ENCODE measurements around the gene ATF7. TPM values are rescaled to one million over a fixed set of nuclear protein-coding genes. Genes with fewer than 3 reads are reported as not detected.

ATF7 gene
- total RNA-seq, 1 donor from 2014 or later = 61.2 TPM

- Histone ChIP-seq H3K27me3 (ENCODE audit: low read depth) (no peaks in the 10 kb centered on the region), H3K36me3 (peaks cover 100% of the 10 kb centered on the region), H3K4me1 (no peaks in the 10 kb centered on the region), H3K4me3 (no peak overlapping the region), H3K27ac (no peak overlapping the region), H3K9me3 (no peaks in the 10 kb centered on the region)
- DNase-seq (no peak), ATAC-seq (no peak)
- TF ChIP-seq, protein P1, sequence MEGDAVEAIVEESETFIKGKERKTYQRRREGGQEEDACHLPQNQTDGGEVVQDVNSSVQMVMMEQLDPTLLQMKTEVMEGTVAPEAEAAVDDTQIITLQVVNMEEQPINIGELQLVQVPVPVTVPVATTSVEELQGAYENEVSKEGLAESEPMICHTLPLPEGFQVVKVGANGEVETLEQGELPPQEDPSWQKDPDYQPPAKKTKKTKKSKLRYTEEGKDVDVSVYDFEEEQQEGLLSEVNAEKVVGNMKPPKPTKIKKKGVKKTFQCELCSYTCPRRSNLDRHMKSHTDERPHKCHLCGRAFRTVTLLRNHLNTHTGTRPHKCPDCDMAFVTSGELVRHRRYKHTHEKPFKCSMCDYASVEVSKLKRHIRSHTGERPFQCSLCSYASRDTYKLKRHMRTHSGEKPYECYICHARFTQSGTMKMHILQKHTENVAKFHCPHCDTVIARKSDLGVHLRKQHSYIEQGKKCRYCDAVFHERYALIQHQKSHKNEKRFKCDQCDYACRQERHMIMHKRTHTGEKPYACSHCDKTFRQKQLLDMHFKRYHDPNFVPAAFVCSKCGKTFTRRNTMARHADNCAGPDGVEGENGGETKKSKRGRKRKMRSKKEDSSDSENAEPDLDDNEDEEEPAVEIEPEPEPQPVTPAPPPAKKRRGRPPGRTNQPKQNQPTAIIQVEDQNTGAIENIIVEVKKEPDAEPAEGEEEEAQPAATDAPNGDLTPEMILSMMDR (IDR thresholded peaks at IDR 0.05) = no peak
- intact Hi-C loops (cut with DNase I) = no loop called here
These were observed 160.5 kb downstream of the ATF7 start for GRCh38 chr12:53465679-53466078.

DNA sequence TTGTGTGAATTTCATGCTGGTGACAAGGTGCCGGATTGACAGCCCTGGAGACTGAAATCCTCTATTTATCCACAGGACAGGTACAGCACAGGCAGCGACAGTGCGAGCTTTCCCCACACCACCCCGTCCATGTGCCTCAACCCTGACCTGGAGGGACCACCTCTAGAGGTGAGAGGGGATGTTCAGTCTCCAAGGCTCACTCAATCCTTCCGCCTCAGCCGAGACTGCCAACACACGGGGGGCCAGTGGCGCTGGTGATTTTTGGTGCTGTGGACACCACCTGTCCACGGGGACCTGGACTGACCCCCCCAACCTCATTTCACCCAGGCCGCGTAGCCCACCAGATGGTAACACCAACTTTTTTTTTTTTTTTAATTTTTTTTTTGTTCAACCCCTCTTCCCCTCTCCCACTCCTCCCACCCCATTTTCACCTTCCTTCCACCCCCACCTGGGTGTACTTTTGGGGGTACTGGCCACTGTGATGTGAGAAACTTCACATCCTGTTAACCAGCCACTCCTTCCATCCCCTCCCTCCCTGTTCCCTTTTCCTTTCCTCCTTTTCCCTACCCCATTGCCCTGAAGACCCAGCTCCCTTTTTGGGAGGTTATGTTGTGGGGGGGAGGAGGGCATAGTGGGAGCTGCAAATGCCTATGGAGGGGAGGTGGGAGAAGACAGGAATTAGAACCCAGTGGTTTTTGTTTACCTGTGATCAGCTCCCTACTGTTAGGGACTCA, 161.3 kb downstream of the ATF7 start:
- H3K4me3 ChIP-seq = no peak overlapping the region
- DNase-seq = no peak
- intact Hi-C loops (cut with DNase I) = no loop called here
- H3K4me1 ChIP-seq = no peaks in the 10 kb centered on the region
- H3K27me3 ChIP-seq (ENCODE audit: low read depth) = no peaks in the 10 kb centered on the region
- TF ChIP-seq, protein P1 (IDR thresholded peaks at IDR 0.05) = no peak
- H3K36me3 ChIP-seq = peaks cover 100% of the 10 kb centered on the region
- H3K9me3 ChIP-seq = no peaks in the 10 kb centered on the region
- H3K27ac ChIP-seq = no peak overlapping the region
- no peak for ATAC-seq

DNA sequence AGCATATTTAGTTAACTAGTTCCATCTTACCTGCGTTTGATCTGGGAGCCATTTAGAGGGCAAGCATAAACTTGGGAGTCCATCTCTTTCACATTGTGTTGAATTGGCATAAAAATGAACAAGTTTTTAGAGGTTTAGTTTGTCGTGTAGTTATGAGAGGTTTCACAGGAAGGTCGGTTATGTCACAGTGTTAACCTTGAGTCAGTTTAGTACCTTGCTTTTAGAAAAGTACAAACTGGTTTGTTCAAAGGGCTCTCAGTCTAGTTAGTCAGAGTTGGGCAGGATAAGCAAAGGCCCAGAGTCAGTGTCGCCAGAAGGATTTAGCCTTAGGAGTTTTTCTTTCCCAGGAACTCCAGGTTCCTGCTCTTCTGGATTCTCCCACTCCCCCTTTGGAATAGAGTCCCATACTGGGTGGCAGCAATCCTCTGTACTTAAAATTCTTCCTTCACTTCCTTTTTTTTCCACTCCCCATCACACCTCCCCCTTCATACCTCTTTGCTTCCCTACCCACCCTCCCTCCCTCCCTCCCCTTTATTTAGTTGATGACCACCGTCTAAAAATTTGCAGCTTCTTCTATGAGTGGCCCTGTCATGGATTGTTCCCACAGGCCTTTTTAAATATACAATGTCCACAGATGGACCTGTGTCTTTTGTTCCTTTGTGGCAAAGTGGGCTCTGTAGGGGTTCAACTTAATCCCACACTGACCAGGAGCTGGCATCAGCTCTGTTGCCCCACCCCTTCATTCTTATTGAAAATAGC, 162.2 kb downstream of the ATF7 start:
- no peaks in the 10 kb centered on the region for H3K4me1 ChIP-seq
- H3K36me3 ChIP-seq = peaks cover 100% of the 10 kb centered on the region
- H3K4me3 ChIP-seq = no peak overlapping the region
- TF ChIP-seq, protein P1 (IDR thresholded peaks at IDR 0.05) = no peak
- H3K27ac ChIP-seq = no peak overlapping the region
- DNase-seq (no peak), ATAC-seq (no peak)
- no peaks in the 10 kb centered on the region for H3K27me3 ChIP-seq (ENCODE audit: low read depth)
- intact Hi-C loops (cut with DNase I) = no loop called here
- no peaks in the 10 kb centered on the region for H3K9me3 ChIP-seq

- TF ChIP-seq, protein P1 (IDR thresholded peaks at IDR 0.05) = no peak
- DNase-seq (no peak), ATAC-seq (no peak)
- Histone ChIP-seq H3K27me3 (ENCODE audit: low read depth) (no peaks in the 10 kb centered on the region), H3K9me3 (no peaks in the 10 kb centered on the region), H3K4me3 (no peak overlapping the region), H3K27ac (no peak overlapping the region), H3K36me3 (peaks cover 100% of the 10 kb centered on the region), H3K4me1 (no peaks in the 10 kb centered on the region)
- intact Hi-C loops (cut with DNase I) = no loop called here
These were observed 163.2 kb downstream of the ATF7 start for GRCh38 chr12:53462935-53463334.

DNA sequence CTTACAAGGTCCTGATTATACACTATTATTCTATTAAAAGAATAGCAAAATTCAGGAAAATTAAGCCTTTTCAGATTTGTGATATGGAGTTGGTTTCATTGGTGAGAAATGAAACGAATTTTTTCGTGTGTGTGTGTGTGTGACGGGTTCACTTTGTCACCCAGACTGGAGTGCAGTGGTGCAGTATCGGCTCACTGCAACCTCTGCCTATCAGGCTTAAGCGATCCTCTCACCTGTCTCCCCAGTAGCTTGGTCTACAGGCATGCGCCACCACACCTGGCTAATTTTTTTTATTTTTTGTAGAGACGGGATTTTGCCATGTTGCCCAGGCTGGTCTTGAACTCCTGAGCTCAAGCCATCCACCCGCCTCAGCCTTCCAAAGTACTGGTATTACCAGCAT, 164.6 kb downstream of the ATF7 start:
- TF ChIP-seq, protein P1 (IDR thresholded peaks at IDR 0.05) = no peak
- no peak overlapping the region for H3K27ac ChIP-seq
- H3K4me3 ChIP-seq = no peak overlapping the region
- intact Hi-C loops (cut with DNase I) = no loop called here
- H3K36me3 ChIP-seq = peaks cover 100% of the 10 kb centered on the region
- H3K4me1 ChIP-seq = no peaks in the 10 kb centered on the region
- DNase-seq = no peak
- ATAC-seq = no peak
- no peaks in the 10 kb centered on the region for H3K9me3 ChIP-seq
- no peaks in the 10 kb centered on the region for H3K27me3 ChIP-seq (ENCODE audit: low read depth)
